HUDEP-2 (cell line): ENCODE results near the gene PLPPR1.
A peak's percentile ranks its signal among the peaks of the same experiment; 100 is the strongest.
"Not testable (repeated sequence)": the region's sequence is repeated elsewhere in the genome, so short reads cannot be mapped to it uniquely, and the experiment has no call there.

Experiments used
- DNase-seq, 76 experiments: peaks; one replicate each; lab custom pipeline; 2025; ENCODE audit not compliant: unreplicated experiment in 76 of 76; lab: John Stamatoyannopoulos, UW

The PLPPR1 gene

GRCh38 chr9:101119206-101119819 is 90.8 kb downstream of the PLPPR1 start:
- peak in 57 of 76 experiments; percentile 2 to 70 (median 30) for DNase-seq

- peak in 14 of 76 experiments; percentile 5 to 62 (median 16) for DNase-seq
Measured at GRCh38 chr9:101121836-101122399, 93.4 kb downstream of the PLPPR1 start.

DNA sequence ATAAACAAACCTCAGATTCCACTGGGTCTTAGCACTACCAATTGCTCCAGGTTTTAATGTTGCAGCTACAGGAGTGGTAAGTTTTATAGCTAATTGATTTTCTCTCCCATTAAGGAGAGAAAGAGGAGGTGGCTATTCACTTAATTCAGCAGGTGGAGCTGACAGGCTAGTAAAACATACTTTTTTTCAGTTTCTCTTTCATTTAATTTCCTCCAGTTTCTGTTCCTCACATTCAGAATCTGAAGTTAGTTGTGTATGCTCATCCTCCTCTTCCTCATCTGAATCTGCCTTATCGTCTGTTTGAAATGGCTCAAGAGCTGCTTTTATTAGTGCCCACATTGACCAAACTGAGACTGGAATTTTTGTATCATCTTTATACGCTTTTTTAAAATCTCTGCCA is 98.0 kb downstream of the PLPPR1 start:
- no peak for DNase-seq

GRCh38 chr9:101127369-101127768 is 98.8 kb downstream of the PLPPR1 start:
- DNase-seq = not testable (repeated sequence)

DNA sequence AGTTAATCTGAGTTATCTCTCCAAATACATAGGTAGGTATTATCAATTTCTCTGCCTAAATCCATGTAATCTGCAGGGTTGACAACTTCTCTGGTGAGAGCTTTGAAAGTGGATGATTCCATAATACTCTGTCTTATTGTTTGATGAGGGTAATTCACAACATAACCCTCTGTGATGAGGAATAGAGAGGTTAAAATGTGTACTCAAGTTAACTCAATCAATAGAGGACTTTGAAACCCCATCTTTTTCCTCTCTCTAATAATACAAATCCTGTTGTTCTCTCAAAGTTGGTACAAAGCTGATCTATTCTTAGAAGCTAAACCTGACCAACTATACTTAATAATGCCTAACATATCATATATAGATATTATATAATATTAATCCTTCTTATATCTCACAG is 100.1 kb downstream of the PLPPR1 start:
- DNase-seq = no peak

- no peak for DNase-seq
Measured at GRCh38 chr9:101130054-101130453, 101.5 kb downstream of the PLPPR1 start.

- no peak for DNase-seq
Measured at GRCh38 chr9:101131326-101131725, 102.8 kb downstream of the PLPPR1 start.

DNA sequence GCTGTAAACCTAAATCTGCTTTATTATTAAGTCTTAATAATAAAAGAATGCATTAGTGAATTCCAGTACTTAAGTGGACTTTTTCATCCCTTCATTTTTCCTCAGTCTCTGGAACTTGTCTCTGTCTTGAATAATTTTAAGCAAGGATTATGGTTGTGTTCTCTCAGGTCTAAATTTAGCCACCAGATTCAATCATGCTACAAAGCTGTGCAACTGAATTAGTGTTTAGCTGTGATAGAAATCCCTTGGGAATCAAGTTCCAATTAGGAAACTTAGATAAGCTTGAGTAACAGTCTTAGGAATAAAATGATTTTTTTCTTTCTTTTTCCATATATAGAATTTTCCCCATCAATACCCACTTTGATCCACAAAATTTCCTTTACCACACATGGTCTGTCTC is 104.3 kb downstream of the PLPPR1 start:
- no peak for DNase-seq

DNA sequence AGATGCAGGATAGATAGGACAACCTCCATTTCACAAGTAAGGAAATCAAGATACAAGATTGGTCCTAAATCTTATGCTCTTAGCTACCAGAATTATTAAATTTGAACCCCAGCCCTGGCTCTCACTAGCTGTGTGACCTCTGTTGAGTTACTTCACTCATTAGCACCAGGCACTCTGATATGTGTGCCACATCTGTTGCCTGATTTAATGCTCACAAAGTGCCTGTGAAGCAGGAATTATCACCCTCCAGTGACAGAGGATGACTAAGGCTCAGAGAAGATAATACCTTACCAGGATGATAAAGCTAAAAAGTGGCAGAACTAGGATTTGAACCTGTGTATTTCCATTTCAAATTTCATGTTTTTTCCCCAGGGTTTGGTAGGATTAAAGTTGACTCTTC is 110.0 kb downstream of the PLPPR1 start:
- peak in 21 of 76 experiments; percentile 1 to 54 (median 28) for DNase-seq

GRCh38 chr9:101139082-101139481 is 110.6 kb downstream of the PLPPR1 start:
- DNase-seq = peak in 7 of 76 experiments; percentile 4 to 26 (median 15)

GRCh38 chr9:101140764-101141163 is 112.2 kb downstream of the PLPPR1 start:
- peak in 69 of 76 experiments; percentile 3 to 91 (median 62) for DNase-seq

DNA sequence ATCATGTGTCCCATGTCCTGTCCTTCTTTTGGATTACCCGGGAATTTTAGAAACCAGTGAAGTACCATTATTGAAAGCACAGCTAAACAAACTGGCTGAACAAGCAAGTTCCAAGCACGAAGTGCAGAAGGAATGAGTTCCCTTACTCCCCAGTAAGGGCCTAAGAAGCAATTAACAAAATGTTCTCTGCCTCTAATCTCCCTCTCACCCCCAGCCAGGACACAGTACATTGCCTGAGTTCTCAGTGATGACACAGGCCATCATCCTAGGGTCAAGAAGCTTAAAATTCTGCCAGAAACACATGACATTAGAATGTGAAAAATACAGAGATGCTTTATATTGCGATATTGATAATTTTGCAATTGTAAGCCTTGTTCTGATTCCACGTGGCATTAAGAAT is 118.0 kb downstream of the PLPPR1 start:
- no peak for DNase-seq

DNA sequence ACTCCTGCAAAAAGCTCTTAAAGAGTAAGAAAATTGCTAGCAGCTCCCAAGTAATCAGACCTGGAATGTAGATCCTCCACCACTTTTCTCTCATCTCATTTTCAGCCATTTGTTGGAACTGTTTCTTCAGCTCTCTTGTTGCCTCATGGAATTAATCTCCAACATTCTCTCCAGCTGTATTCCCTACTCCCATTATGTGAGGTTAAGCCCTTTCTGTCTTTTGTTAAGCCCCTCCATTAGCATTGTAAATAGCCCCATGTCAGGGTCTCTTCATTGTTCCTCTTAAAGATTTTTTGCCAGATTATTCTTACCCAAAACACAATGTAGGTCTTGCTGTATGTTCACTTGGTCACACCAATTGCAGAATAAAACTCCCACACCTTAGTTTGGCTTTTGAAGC is 119.8 kb downstream of the PLPPR1 start:
- DNase-seq = no peak

DNA sequence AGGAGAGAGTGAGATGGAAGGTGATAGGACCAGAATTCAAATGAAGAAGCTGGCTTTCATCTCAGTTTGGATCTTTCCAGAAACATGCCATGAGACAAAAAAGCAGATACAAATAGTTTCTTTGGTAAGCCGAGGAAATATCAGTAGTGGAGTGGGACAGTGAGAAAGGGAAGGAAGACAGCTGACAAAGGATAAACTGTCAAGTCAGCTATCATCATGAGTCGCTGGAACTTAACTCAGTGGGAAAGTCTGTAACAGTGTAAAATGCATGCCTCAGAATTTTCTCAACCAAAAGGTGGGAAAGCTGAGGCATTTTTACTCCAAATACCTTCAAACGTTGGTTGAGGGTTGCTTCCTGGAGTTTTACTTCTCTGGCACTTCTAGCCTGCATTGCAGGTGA is 129.8 kb downstream of the PLPPR1 start:
- no peak for DNase-seq

GRCh38 chr9:101162231-101162630 is 133.7 kb downstream of the PLPPR1 start:
- no peak for DNase-seq

DNA sequence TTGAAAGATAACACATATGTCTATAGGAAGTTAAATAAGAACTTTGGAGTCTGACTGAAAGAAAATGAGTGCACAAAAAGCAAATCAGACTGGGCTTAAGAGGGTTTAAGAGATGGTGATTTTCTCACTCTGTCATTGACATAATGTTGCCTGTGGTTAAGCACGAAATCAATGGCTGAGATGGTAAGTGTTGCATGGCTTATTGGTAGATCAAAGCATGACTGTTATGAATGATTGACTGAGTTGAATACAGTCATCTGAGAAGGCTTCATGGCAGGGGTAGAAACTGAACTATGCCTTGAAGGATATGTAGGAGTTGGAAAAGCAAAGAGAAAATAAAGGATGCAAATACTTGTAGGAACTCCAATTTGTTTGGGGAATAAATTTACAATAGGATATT is 136.6 kb downstream of the PLPPR1 start:
- no peak for DNase-seq

DNA sequence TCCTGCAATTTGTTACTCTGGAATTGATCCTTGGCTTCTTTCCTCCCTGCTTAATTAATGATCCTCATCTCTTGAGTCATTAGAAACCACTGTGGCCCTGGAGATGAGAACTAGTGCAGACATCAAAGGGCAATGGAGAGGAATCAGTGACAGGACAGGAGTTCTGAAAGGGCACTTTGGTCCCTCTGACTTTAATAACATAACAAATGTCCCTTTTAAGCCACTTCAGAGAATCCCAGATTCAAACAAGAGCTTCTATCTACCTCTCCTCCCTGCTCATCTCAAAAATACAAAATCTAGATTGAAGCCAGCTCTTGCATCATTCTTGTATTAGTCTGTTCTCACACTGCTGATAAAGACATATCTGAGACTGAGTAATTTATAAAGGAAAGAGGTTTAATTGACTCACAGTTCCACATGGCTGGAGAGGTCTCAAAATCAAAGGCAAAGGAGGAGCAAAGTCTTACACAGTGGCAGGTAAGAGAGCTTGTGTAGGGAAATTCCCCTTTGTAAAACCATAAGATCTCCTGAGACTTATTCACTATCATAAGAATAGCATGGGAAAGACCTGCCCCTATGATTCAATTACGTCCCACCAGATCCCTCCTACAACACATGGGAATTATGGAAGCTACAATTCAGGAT is 139.1 kb downstream of the PLPPR1 start:
- DNase-seq = no peak

DNA sequence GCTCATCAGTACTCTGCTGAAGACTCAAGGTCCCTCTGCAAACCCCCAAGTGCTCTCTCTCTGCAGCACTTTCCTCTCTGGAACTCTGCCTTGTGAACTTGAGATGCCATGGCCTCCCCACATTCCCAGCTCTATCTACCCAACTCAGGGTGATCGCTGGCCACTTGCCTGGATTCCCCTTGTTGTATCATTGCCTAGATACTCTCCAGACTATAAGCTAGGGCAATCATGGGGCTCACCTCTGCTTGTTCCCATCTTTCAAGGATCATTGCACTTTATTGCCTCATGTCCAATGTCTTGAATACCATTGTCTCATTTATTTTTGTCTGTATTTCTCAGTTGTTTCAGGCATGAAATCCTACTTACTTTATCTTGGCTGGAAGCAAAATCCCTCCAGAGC is 144.1 kb downstream of the PLPPR1 start:
- no peak for DNase-seq

- no peak for DNase-seq
Measured at GRCh38 chr9:101173907-101174306, 145.4 kb downstream of the PLPPR1 start.

DNA sequence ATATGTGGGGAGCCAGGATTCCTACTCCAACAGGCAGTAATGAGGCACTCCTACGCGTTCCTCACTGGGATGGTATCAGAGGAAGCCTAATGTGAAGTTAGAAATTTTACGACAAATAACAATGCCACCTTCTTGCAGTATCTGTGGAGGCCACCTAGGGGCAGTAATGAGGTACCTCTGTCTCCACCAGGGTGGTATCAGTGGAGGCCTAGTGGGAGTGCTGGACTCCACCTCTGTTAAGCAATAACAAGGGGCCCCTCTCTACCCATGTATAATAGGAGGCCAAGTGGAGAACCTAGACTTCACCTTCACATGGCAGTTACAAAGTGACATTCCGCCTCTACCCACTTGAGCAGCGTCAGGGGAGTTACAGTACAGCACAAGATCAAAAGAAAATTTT is 147.9 kb downstream of the PLPPR1 start:
- DNase-seq = peak in 7 of 76 experiments; percentile 1 to 25 (median 2)

DNA sequence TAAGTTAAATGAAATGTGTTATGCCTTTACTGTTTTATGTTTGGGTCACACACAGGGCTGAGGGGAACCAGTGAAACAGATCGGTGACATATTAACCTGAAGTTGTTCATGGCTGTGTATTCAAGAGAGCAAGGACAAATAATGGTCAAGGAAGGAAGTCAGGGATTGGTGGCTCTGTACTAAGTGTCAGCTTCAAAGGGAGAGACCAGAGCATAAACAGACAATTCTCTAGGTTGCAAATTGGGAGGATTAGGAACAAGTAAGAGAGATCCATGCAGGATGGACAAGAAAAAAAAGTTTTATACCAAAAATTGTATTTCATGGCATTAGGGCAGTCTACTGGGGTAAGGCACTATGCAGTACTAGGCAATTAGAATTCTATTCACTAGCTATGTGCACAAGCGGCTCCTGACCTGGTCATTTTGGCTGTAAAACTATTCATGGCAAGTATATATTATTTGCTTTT is 156.3 kb downstream of the PLPPR1 start:
- no peak for DNase-seq

GRCh38 chr9:101191723-101192122 is 163.2 kb downstream of the PLPPR1 start:
- no peak for DNase-seq
